GM18511 (cell line): Measurements from ENCODE around the gene CLNS1A.
"Not testable (repeated sequence)": the region's sequence is repeated elsewhere in the genome, so short reads cannot be mapped to it uniquely, and the experiment has no call there.

Experiments
- ATAC-seq: cut with Tn5 transposase; IDR thresholded peaks from one replicate; pipeline ENCODE4 v1.9.1; 2021; ENCODE audit warnings: mild to moderate bottlenecking, moderate library complexity; ENCODE audit not compliant: unreplicated experiment

Gene CLNS1A

DNA sequence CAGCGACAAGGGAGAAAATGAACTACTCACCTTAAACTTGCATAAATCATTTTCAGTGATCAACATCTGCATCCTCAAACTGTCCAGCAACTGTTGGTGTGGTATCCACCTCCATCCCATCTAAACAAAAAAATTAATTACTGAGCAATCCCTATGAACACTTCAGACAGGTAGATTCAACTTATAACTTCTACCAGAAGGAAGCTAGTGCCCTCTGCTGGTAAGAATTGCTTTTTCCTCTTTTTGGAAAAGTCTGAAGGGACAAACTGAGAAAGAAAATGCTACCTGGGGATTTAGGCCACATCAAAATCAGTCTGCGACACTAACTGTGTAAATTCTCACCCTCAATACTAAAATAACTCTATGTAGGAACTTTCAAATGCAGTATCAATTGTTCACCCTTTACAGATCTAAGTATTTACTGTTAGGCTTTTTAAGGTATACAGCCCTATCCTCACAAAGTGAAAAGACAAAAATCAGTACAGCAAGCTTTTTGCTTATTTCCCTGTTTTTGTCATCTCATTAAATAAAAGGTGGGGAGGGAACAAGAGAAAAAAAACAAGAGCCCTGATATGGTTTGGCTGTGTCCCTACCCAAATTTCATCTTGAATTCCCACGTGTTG, 17.9 kb downstream of the CLNS1A start:
- no peak for ATAC-seq

DNA sequence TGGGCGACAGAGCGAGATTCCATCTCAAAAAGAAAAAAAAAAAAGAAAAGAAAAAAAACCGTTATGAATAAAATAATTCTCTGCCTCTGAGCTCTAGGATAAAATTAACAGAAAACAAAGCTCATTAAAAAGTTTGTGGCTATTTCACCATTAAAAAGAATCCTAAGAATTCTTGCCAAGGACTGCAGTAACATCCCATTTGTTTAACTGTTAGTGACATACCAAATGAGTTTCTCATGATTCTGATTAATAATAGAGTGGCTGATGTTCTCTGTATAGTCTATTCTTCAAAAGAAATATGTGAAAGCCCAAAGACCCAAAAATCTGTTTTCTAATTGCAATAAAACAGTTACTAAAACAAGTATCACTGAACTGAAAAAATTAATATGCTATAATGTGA, 19.7 kb downstream of the CLNS1A start:
- ATAC-seq = no peak

DNA sequence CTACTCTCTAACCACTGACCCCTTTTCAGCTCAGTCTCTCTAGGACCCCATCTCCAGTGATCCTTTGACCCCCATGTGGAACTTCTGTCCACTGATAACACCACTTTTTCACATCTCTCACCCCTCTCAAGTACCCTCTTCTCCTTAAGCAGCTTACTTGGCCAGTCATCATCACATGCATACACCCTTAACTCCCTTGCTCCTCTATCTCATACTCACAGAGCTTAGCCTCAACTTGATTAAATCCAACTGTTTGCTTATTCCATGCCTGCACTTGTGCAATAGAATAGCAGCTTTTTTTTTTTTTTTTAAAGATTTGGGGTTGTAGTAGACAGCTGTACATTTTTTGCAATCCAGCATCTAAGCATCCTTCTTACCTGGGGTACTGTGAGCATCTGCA, 25.7 kb downstream of the CLNS1A start:
- ATAC-seq = no peak

DNA sequence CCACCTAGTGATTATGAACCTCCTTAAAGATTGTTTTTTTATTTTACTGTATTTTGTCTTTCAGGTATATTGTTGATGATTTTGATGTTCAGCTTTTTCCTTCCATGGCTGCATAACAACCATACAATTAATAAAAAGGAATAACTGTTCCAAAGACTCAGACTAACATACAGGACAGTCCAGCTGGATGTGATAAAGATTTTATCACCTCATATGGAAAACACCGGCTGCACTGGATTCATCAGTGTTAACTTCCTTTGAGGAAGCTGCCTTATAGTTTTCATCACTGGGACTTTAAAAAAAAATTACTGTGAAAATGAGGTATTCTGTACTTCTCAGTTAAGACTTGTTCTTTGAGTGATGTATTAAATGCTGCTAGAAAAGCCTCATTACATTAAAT, 28.4 kb downstream of the CLNS1A start:
- ATAC-seq = no peak

DNA sequence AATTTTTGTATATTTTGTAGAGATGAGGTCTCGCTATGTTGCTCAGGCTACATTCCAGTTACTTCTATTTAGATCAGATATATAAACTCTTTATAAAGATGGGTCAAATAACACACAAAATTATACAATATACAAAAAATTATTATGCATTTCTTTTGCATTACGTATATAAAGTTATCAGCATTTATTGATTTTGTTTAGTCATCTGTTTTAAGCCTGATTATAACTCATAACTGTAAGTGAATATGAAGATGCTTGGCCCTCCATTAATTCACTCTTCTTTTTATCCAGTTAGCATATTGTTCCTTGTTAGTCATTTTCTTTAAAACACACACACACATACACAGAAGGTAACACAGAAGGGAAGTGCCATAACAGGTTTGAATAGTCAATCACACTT, 33.3 kb downstream of the CLNS1A start:
- ATAC-seq = no peak

DNA sequence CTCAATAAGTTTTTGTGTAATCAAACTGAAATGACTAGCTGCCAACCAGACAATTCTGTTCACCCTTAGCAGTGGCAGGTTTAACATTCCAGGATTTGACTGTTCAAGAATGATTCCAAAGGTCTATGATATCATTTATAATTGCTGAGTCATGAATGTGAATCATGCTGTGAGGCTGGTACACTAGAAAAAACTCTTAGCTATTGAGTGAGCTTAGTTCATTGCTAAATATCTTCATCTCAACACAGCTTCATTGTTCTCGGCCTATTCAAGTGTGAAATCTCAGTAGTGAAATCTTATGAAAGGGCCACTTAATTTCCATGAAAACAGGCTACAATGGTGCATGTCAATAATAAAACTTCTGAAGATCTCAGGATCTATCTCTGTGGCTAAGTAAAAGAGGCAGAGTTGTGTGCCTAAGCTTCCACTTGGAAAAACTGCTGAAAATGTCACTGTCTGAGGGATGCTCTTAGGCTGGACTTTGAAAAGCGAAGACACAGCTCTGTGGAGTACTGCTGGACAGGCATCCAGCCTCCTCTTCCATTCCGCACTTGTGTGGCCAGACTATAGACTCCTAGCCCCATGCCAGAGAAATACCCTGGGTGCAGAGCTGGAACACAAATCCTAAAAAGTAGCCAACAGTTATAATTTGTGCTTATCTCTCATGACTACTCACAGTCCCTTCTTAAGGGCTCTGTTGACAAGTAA, 35.1 kb downstream of the CLNS1A start:
- no peak for ATAC-seq

DNA sequence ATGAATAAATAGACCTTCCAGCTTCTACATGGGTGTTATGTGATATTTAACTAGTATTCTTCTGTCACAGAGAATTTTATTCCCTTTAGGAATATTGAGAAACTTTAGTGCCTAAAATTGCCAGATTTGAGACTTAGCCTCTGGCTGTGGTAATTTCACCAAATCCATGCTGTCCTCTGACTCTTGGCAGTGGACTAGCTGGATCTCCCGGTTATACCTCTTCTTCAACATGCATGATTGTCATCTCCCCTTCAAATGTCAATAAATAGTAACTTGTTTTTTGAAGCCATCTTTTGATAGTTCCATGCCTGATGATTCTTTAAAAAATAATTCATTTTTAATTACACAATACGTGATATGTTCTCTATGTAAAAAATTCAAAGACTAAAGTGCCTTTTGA, 39.4 kb downstream of the CLNS1A start:
- no peak for ATAC-seq

DNA sequence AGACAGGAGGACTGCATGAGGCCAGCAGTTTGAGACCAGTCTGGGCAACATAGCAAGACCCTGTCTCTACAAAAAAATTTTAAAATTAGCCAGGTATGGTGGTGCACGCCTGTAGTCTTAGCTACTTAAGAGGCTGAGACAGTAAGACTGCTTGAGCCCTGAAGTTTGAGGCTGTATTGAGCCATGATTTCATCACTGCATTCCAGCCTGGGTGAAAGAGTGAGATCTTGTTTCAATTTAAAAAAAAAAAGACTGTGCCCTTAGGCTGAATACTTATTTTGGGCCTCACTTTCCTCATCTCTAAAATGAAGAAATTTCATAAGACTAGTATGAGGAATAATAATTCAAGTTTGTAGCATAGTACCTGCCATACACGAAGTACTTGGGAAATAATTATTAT, 41.0 kb downstream of the CLNS1A start:
- ATAC-seq = no peak

DNA sequence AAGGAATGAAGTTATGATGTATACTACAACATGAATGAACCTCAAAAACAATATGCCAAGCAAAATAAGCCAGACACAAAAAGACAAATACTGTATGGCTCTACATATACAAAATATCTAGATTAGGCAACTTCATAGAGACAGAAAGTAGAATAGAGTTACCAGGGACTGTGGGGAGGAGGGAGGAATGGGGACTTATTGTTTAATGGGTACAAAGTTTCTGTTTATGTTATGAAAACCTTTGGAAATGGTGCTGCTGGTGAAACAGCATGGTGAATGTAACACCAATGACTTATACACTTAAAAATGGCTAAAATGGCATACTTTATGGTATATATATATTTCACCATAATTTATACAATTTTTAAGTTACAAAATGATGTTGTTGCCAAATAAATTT, 43.7 kb downstream of the CLNS1A start:
- ATAC-seq = no peak

DNA sequence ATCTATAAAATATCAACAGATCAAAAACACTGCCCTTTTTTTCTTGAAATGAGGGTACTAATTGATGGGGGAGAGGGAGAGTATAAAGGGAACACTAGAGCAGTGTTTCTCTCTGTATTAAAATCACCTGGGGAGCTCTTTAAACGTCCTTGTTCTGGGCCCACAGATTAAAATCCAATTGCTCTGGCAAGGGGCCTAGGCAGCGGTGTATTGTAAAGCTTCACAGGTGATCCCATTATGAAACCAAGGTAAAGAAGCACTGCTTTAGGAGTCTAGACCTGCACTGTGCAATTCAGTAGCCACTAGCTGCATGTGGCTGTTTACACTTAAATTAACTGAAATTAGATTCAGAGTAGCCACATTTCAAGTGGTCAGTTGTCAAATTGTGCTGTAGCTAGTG, 44.9 kb downstream of the CLNS1A start:
- no peak for ATAC-seq

DNA sequence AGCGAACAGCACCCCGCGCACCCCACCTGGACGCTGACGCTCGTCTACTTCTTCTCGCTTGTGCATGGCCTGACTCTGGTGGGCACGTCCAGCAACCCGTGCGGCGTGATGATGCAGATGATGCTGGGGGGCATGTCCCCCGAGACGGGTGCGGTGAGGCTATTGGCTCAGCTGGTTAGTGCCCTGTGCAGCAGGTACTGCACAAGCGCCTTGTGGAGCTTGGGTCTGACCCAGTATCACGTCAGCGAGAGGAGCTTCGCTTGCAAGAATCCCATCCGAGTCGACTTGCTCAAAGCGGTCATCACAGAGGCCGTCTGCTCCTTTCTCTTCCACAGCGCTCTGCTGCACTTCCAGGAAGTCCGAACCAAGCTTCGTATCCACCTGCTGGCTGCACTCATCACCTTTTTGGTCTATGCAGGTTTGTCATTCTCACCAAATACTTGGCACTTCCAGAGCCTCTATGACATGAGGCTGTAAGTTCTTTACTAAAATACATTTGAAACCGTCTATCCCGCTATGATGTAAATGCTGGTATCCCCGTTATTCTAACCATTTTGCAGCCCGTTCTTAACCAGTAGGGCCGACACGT, 47.3 kb downstream of the CLNS1A start:
- ATAC-seq = peak; percentile 8

DNA sequence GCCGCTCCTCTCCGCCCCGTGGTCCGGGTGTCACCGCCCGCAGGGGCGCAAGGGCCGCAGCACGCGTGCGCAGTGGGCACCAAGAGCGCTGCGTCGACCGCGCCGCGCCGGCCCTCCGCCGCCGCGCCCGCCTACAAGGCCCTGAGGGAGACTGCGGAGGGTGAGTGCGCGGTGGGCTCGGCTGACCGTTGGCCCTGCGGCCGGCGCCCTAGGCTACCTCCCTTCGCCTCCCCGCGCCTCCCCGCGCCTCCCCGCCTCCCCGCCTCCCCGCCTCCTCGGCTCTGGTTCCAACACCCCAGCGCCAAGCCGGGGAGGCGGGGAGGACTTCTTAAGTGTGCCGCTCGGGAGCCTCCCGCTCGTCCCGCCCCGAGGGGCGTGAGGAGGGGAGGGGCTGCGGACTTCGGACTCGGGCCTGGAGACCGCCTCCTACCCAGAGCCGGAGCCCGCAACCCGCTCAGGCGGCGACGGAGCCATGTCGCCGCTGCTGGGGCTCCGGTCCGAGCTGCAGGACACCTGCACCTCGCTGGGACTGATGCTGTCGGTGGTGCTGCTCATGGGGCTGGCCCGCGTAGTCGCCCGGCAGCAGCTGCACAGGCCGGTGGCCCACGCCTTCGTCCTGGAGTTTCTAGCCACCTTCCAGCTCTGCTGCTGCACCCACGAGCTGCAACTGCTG, 47.9 kb downstream of the CLNS1A start, which contains the start of gene AQP11:
TSS of gene AQP11 (plus strand) at position 433 of the 673 bp plus-strand sequence. CDS start at position 473, 40 bp downstream.
- ATAC-seq = peak; percentile 93

DNA sequence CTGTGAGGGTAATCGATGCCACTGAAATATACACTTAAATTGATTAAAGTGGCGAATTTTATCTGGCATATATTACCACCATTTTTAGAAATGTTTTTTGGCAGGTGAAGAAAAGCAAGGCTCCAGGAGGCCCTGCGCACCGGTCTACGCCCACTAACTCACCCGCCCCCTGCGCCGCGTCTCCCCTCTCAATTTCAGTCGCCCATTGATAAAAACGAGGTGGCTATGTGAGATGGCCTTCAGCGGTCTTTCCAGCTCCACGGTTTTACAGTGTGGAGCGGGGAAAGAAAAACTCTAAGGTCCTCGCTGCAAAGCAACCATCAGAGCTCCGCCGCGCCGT, 48.4 kb downstream of the CLNS1A start:
- peak; percentile 38 for ATAC-seq

DNA sequence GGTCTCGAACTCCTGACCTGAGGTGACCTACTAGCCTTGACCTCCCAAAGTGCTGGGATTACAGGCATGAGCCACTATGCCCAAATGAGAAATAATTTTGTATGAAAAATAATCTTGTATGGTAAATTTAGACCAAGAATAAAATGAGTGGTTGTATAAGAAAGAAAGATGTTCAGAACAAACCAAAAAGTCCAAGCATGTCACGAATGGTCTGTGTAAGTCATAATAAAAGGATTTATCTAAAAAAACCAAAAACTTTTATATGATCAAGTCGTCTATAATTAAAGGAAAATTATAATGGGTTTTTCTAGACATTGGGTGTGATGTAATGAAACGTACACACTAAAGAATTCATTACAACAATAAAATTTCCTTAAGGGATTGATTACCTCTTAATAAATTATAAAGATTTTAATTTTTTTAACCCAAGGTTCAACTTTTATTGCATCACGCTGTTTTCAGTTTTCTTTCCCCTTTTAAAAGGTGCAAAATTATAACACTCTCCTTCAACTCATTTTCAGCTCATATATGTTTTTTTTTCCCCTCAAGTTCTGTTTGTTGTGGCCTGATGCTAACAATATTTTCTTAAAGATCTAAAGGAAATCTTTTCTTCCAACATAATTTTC, 56.8 kb downstream of the CLNS1A start:
- no peak for ATAC-seq

DNA sequence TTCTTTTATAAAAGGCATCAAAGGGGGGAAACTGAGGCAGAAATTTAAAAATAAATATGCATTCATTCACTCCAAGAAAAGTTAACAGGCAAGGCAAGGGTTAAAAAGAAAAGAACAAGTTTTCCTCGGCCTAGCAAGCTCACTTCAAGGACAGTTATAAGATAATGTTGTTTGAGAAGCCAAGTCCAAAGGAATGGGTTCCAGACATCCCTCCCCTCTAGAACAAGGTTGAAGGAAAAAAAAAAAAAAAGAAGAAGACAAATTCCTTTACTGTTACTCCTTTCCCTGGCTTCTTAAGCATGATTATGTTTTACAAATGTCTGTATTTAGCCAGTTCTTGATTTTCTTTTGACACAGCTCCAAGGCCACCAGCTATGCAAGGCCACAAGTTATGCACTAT, 62.2 kb downstream of the CLNS1A start:
- ATAC-seq = not testable (repeated sequence)

DNA sequence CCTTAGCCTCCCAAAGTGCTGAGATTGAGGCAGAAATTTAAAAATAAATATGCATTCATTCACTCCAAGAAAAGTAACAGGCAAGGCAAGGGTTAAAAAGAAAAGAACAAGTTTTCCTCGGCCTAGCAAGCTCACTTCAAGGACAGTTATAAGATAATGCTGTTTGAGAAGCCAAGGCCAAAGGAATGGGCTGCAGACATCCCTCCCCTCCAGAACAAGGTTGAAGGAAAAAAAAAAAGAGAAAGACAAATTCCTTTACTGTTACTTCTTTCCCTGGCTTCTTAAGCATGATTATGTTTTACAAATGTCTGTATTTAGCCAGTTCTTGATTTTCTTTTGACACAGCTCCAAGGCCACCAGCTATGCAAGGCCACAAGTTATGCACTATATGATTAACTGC, 66.7 kb downstream of the CLNS1A start:
- ATAC-seq = not testable (repeated sequence)

DNA sequence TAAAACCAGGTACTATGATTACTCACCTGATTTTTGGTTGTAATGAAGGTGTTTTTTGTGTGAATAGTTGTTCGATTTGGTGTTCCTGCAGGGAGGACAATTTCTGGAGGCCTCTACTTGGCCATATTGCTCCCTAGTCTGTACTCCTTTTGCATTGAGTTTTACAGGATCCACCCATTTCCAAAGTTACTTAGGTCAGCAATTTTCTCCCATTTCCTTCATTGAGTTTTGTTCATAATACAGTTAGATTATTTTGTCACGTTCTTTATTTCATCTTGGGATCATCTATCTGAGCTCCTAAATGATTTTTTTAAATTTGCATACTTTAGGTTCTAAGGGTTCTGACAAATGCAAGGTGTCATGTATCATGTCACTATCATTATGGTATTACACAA, 67.9 kb downstream of the CLNS1A start:
- ATAC-seq = no peak

DNA sequence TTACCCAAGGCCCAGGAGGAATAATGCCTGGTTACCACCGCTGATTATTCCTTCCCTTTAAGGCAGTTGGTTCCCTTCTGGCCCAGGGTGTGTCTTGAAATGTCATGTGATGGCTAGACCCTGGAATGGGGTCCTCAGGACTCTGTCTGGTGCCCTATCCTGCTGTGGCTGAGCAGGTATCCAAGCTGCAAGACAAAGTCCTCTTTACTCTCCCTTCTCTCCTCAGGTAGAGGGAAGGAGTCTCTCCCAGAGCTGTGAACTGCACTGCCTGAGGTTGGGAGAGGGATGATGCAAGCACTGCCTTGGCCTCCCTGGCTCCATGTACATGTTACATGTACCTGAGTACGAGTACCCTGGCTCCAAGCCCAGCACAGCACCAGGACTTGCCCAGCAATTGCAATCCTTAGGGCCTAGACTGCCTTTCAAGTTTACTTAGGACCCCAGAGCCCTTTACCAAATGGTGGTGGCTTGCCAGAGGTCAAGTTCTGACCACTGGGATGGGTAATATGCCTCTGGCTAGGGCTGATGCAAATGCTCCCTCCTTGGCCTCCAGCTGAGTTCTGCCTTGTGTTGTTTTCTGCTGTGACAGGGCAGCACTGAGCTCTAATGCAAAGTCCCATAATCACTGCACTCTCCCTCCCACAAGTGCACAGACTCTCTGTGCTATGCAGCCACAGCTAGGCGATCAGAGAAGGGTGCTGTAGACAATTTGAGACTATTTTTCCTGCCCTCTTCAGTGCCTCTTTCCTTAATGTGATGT, 68.5 kb downstream of the CLNS1A start:
- ATAC-seq = no peak

DNA sequence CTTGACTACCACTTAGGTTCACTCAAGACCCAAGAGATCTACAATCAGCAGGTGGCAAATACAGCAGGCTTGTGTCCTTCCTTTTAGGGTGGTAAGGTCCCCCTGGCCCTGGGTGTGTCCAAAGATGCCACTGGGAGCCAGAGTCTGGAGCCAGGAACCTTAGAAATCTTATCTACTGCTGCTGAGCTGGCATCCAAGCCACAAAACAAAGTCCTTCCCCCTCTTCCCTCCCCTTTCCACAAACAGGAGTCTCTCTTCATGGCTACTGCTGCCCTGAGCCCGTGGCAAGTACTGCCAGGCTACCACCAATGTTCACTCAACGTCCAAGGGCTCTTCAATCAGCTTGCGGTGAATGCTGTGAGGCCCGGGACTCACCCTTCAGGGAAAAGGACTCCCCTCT, 69.3 kb downstream of the CLNS1A start:
- no peak for ATAC-seq
